ENCODE measurements around the gene PEDS1.
"Not testable (repeated sequence)": the region's sequence is repeated elsewhere in the genome, so short reads cannot be mapped to it uniquely, and the experiment has no call there.

PEDS1 gene

GRCh38 chr20:50135157-50135556, 18.4 kb downstream of the PEDS1 start:
- DNase-seq (ENCODE audit: low read depth): not testable (repeated sequence)

- DNase-seq (ENCODE audit: low read depth): no peak
Measured at GRCh38 chr20:50133474-50134217, 19.9 kb downstream of the PEDS1 start.

DNA sequence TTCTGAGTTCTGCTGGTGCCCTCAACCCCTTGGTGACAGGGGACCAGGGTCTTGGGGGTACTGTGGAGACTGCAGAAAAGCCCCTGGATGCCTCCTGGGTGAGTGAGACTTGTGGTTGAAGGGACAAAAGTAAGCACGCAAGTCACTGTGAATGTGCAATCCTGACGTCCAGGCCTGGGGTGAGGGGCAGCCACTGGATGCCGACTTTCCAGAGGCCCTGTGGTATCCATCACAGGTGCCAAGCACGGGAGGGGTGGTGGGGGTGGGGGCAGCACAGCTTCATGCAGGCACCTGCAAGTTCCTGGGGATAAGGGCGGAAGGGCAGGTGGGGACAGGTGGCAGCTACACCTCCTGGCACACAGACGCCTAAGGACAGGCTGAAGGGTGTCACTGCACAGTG, 20.5 kb downstream of the PEDS1 start:
- DNase-seq (ENCODE audit: low read depth): no peak

GRCh38 chr20:50130995-50131394, 22.5 kb downstream of the PEDS1 start:
- no peak for DNase-seq (ENCODE audit: low read depth)

- DNase-seq (ENCODE audit: low read depth): no peak
Measured at GRCh38 chr20:50130356-50130723, 23.2 kb downstream of the PEDS1 start.

DNA sequence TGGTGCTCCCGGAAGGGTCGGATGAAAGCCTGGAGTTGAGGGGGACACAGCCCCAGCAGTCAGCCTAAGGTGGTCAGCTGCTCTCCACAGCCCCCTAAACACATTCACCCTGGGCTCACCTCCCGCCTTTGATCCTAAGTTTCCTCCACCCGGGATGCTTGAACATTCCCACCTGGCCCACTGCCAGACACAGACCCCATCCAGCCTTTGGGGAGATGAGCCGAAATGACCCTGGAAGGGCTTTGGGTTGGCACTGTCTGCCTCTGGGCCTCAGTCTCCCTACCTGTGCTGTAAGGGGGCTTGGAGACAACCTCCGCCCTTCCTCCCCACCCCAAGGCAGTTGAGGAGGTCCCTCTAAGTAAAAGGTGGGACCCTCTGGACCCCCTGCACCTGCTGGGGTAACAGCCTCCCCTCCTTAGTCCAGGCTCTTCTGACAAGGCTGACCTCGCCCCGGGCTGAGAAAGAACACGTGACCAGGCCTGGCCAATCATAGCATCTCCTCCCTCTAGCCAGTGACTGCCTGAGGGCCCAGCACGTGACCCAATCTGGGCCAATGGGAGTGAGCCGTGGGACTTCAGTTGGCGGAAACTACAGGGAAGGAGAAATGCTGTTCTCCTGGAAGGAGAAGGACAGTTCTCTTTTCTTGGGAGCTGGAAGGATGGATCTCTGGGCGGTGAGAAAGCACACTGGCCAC, 23.7 kb downstream of the PEDS1 start:
- no peak for DNase-seq (ENCODE audit: low read depth)

DNA sequence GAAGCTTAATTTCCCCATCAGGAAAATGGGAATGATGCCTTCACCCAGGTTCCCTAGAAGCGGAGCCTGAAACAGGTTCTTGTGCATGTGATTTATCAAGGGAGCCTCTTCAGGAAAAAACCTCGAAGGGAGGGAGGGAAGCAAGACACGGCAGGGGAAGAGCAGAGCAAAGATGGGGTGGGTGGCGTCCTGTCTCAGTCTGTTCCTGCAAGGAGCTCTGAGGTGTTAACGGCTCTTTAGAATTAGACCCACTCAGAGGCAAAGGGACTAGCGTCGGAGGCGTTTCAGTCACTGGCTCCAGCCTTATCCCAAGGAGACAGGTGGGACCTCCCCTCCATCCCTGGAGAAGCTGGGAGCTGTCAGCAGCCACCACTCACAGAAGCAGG, 25.0 kb downstream of the PEDS1 start:
- no peak for DNase-seq (ENCODE audit: low read depth)

GRCh38 chr20:50127587-50128519, 25.7 kb downstream of the PEDS1 start:
- no peak for DNase-seq (ENCODE audit: low read depth)

- DNase-seq (ENCODE audit: low read depth): no peak
Measured at GRCh38 chr20:50126662-50127061, 26.9 kb downstream of the PEDS1 start.

GRCh38 chr20:50125279-50125678, 28.2 kb downstream of the PEDS1 start:
- no peak for DNase-seq (ENCODE audit: low read depth)

DNA sequence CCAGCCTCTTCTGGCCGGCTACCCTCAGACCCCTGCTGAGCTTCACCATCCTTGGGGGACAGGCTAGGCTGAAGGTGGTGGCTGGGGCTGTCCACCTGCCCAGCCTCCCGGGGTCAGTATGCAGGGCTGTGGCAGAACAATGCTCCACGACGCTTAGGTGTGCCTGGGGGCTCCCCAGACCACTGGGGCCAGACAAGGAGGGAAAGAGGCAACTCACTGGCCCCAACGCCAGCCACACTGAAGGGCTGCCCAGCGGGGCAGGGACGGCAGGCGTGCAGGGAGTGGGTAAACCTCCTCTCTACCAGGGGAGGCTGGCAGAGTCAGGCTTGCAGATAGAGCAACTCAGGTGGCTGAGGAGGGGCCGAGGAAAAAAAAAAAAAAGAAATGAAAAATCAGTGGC, 29.0 kb downstream of the PEDS1 start:
- DNase-seq (ENCODE audit: low read depth): no peak

DNA sequence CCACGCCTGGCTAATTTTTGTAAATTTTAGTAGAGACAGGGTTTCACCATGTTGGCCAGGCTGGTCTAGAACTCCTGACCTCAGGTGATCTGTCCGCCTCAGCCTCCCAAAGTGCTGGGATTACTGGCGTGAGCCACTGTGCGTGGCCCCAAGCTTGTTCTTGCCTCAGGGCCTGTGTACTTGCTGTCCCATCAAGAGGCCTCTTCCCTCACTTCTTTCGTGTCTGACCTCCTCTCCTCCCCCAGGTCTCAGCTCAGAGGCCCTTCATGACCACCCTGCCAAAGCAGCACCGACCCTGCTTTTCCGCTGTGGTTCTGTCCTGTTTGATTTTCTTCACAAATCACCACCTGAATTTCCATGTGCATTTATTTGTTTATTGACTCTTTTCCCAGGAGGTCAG, 30.1 kb downstream of the PEDS1 start:
- no peak for DNase-seq (ENCODE audit: low read depth)

DNA sequence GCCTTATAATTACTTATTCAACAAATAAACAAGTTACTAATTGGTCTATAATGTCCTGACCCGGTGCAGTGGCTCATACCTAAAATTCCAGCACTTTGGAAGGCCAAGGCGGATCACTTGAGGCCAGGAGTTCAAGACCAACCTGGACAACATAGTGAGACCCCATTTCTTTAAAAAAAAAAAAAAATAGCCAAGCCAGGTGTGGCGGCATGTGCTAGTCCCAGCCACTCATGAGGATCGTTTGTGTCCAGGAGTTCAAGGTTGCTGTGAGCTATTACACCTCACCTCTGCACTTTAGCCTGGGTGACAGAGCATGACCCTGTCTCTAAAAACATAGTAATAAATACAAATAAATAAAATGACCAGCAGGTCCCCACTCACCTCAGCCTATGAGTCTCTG, 30.8 kb downstream of the PEDS1 start:
- DNase-seq (ENCODE audit: low read depth): no peak

GRCh38 chr20:50121858-50122271, 31.7 kb downstream of the PEDS1 start:
- DNase-seq (ENCODE audit: low read depth): peak; percentile 48

- DNase-seq (ENCODE audit: low read depth): peak; percentile 26
Measured at GRCh38 chr20:50120935-50121693, 32.4 kb downstream of the PEDS1 start.

DNA sequence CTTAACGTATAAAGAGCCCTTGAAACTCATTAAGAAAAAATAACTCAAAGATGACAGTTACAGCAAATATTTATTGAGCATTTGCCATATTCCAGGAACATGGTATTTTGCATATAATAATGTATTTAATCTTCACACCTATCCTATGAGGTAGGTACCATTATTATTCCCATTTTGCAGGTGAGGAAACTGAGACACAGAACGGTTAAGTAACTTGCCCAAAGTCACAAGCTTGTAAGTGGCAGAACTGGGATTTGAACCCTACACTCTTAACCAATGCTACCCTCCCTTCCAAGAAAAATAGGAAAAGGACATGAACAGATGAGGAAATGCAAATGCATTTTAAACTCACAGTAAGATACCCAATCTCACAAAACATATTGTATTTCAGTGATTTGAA, 35.3 kb downstream of the PEDS1 start:
- no peak for DNase-seq (ENCODE audit: low read depth)

DNA sequence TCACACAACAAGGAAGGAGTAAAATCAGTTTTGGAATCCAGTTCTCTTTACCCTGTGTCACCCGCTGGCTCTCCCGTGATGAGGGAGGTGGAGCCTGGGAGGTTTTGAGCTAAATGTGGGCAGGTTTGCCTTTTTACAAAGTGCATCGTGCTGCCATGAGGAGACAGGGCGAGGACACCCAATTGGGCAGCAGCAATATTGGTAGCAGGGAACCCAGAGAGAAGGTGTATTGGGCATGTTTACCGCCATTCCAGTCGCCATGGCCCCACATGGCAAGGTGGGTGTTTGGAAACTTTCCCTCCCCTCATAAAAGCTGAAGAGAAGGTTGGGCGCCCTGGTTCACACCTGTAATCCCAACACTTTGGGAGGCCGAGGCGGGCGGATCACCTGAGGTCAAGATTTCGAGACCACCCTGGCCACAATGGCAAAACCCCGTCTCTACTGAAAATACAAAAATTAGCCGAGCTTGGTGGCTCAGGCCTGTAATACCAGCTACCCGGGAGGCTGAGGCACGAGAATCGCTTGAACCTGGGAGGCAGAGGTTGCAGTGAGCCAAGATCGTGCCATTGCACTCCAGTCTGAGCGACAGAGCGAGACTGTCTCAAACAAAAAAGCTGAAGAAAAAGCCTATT, 37.0 kb downstream of the PEDS1 start:
- DNase-seq (ENCODE audit: low read depth): no peak

DNA sequence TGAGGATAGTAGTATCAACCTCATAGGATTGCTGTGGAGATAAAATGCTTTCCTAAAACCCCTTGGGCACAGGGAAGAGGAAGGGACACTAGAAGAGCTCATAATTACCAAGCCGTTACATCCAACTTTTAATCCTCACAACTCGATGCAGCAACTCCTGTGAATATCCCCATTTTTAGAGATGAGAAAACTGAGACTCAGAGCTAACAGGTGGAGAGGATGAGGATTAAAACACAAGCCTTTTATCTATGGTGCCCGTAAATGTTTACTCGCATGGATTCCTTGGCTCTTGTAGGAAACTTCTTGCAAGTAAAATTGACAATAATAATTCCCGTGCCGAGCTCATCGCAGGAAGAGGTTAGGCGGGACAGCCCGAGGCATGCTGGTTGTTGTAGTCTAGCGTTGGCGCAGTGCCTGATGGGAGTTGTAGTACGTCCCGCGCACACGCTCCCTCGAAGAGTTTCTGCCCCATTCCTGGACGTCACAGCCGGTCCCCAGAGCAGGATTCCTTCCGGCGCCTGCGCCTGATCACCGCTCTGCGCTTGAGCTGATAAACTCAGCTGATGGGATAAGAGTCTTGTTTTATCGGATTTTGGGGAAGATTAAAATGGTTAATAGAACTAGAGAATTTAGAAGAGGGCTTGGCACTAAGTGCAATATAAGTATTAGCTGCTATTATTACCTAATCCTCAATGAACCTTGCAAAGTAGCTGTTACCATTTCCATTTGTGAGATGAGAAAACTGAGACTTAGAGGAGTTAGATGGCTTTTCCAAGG, 37.7 kb downstream of the PEDS1 start:
- peak; percentile 92 for DNase-seq (ENCODE audit: low read depth)

DNA sequence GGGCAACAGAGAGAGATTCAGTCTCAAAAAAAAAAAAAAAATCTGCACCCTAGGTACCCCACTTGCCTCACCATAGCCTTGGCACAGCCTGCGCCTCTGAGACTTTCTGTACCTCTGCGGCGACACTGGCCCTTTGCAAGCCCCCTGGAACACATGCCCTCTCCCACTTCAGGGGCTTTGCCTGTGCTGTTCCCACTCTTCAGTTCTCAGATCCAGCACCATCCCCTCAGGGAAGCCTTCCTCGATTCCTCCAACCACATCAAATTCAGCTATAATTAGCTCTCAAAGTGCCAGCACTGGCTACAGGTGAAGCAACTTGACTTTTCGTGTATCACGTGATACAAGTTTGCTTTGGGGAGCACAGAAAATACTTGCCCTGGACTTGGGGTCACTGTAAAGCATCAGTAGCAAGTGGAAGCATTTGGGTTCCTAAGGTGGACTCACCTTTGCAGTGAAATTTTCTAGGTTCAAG, 38.4 kb downstream of the PEDS1 start:
- no peak for DNase-seq (ENCODE audit: low read depth)

GRCh38 chr20:50113420-50114224, 39.9 kb downstream of the PEDS1 start:
- no peak for DNase-seq (ENCODE audit: low read depth)

All from GM04504 (cell line).